ENCODE measurements around the gene VSIG10L2.

The VSIG10L2 gene

DNA sequence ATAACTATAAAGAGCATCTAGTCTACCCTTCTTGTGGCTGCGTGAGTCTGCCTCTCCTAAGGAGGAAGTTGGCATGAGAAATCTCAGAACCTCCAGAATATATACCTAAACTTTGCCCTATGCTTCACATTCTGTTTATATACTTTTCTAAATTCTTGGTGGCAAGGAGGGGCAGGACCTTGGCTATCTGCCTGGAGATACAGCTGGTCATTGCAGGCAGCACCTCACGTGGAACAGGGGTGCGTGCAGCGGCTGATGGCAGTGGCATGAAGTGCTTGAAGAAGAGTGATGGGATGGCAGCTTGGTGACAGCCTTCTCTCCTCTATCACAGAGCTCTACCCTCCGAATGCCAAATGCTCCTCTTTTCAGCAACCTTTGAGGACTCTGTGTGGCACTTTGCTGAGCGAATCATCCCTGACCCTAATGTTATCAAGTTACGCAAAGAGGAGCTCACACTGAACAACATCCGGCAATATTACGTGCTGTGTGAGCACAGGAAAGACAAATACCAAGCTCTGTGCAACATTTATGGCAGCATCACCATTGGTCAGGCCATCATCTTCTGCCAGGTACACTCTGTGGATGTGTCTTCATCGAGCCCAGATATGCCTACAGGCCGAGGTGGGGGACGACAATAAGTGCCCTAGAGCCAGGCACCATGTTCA is 29.0 kb upstream of the VSIG10L2 start:
- Histone ChIP-seq H3K27ac (no peak overlapping the region), H3K9ac (no peak overlapping the region), H4K20me1 (ENCODE audit: insufficient read depth) (no peaks in the 10 kb centered on the region), H3K4me2 (no peak overlapping the region), H2AFZ (ENCODE audit: low read depth) (no peak overlapping the region), H3K36me3 (ENCODE audit: insufficient read depth) (no peaks in the 10 kb centered on the region), H3K79me2 (ENCODE audit: insufficient read depth, low read depth) (no peaks in the 10 kb centered on the region), H3K4me1 (ENCODE audit: low read depth, poor library complexity, severe bottlenecking) (no peaks in the 10 kb centered on the region), H3K27me3 (ENCODE audit: insufficient read depth, low read depth) (no peaks in the 10 kb centered on the region), H3K4me3 (IDR thresholded peaks at IDR 0.05; ENCODE audit: insufficient read depth, low read depth, low read length) (no peak overlapping the region)
- TF ChIP-seq, protein P1, sequence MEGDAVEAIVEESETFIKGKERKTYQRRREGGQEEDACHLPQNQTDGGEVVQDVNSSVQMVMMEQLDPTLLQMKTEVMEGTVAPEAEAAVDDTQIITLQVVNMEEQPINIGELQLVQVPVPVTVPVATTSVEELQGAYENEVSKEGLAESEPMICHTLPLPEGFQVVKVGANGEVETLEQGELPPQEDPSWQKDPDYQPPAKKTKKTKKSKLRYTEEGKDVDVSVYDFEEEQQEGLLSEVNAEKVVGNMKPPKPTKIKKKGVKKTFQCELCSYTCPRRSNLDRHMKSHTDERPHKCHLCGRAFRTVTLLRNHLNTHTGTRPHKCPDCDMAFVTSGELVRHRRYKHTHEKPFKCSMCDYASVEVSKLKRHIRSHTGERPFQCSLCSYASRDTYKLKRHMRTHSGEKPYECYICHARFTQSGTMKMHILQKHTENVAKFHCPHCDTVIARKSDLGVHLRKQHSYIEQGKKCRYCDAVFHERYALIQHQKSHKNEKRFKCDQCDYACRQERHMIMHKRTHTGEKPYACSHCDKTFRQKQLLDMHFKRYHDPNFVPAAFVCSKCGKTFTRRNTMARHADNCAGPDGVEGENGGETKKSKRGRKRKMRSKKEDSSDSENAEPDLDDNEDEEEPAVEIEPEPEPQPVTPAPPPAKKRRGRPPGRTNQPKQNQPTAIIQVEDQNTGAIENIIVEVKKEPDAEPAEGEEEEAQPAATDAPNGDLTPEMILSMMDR (conservative IDR thresholded peaks at IDR 0.05; ENCODE audit: low read depth, low read length): no peak

DNA sequence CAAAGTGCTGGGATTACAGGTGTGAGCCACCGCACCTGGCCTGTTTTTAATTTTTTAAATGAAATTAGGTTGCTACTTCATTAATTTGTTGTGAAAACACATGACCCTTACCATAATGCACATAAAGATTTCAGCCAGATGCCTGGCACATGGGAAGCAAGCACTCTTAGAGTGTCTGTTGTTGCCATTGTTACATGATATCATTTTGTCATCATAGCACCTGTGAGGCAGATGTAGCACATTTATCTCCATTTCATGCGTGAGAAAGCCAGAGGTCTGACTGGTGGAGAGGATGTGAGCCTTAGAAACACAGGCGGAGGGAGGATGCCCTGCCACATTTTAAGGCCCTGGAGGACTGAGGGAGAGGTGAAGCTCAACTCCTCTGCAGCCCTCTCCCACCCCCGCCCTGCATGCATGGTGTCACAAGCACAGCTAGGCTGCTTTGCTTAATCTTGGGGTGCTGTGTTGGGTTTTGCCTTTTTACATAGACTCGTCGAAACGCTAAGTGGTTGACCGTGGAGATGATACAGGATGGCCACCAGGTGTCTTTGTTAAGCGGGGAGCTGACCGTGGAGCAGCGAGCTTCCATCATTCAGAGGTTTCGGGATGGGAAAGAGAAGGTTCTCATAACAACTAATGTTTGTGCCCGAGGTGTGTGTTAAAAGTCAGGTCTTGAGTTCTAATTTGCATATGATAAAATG is 27.6 kb upstream of the VSIG10L2 start:
- Histone ChIP-seq H2AFZ (ENCODE audit: low read depth) (no peak overlapping the region), H4K20me1 (ENCODE audit: insufficient read depth) (no peaks in the 10 kb centered on the region), H3K27ac (no peak overlapping the region), H3K9ac (no peak overlapping the region), H3K27me3 (ENCODE audit: insufficient read depth, low read depth) (no peaks in the 10 kb centered on the region), H3K4me3 (IDR thresholded peaks at IDR 0.05; ENCODE audit: insufficient read depth, low read depth, low read length) (no peak overlapping the region), H3K4me2 (no peak overlapping the region), H3K79me2 (ENCODE audit: insufficient read depth, low read depth) (no peaks in the 10 kb centered on the region), H3K36me3 (ENCODE audit: insufficient read depth) (no peaks in the 10 kb centered on the region), H3K4me1 (ENCODE audit: low read depth, poor library complexity, severe bottlenecking) (peaks cover 2% of the 10 kb centered on the region)
- TF ChIP-seq, protein P1 (conservative IDR thresholded peaks at IDR 0.05; ENCODE audit: low read depth, low read length): no peak

DNA sequence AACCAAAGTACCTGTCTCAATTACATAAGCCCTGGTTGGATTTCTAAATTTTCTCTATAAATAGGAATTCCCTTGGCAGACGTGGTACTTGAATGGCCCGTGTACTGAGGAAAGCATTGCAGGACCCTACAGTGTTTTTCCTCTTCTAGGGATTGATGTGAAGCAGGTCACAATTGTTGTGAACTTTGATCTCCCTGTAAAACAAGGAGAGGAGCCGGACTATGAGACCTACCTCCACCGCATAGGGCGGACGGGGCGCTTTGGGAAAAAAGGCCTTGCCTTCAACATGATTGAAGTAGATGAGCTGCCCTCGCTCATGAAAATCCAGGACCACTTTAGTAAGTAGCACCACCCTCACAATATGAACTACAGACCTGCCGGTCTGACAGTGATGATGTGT is 24.8 kb upstream of the VSIG10L2 start:
- no peaks in the 10 kb centered on the region for H4K20me1 ChIP-seq (ENCODE audit: insufficient read depth)
- H2AFZ ChIP-seq (ENCODE audit: low read depth): no peak overlapping the region
- TF ChIP-seq, protein P1 (conservative IDR thresholded peaks at IDR 0.05; ENCODE audit: low read depth, low read length): no peak
- H3K27ac ChIP-seq: no peak overlapping the region
- no peak overlapping the region for H3K4me3 ChIP-seq (IDR thresholded peaks at IDR 0.05; ENCODE audit: insufficient read depth, low read depth, low read length)
- H3K36me3 ChIP-seq (ENCODE audit: insufficient read depth): no peaks in the 10 kb centered on the region
- H3K79me2 ChIP-seq (ENCODE audit: insufficient read depth, low read depth): no peaks in the 10 kb centered on the region
- H3K9ac ChIP-seq: no peak overlapping the region
- peaks cover 6% of the 10 kb centered on the region for H3K4me1 ChIP-seq (ENCODE audit: low read depth, poor library complexity, severe bottlenecking)
- no peak overlapping the region for H3K4me2 ChIP-seq
- no peaks in the 10 kb centered on the region for H3K27me3 ChIP-seq (ENCODE audit: insufficient read depth, low read depth)

DNA sequence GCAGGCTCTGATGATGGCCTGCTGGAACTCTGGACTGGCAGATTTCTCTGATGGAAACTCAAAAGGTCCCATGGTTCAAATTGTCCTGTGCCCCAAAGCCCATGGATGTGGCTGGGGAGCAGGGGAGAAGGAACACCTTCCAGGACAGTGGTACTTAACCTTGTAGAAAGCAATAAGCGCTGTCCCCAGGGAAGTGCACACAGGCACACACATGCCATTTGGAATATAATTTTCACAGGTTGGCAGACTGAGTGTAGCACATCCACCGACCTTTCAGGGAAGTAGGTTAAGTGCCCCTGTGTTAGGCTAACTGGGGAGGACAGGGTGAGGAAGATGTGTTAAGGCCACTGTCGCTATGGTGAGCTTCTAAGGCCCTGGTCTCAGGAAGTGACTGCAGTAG is 23.7 kb upstream of the VSIG10L2 start:
- Histone ChIP-seq H3K36me3 (ENCODE audit: insufficient read depth) (no peaks in the 10 kb centered on the region), H3K4me2 (no peak overlapping the region), H3K27me3 (ENCODE audit: insufficient read depth, low read depth) (no peaks in the 10 kb centered on the region), H3K4me3 (IDR thresholded peaks at IDR 0.05; ENCODE audit: insufficient read depth, low read depth, low read length) (no peak overlapping the region), H2AFZ (ENCODE audit: low read depth) (no peak overlapping the region), H3K4me1 (ENCODE audit: low read depth, poor library complexity, severe bottlenecking) (peaks cover 6% of the 10 kb centered on the region), H3K79me2 (ENCODE audit: insufficient read depth, low read depth) (no peaks in the 10 kb centered on the region), H3K9ac (no peak overlapping the region), H4K20me1 (ENCODE audit: insufficient read depth) (no peaks in the 10 kb centered on the region), H3K27ac (no peak overlapping the region)
- TF ChIP-seq, protein P1 (conservative IDR thresholded peaks at IDR 0.05; ENCODE audit: low read depth, low read length): no peak
